ENCODE results near the gene ADGRD1.
A peak's percentile ranks its signal among the peaks of the same experiment; 100 is the strongest.

Gene ADGRD1

DNA sequence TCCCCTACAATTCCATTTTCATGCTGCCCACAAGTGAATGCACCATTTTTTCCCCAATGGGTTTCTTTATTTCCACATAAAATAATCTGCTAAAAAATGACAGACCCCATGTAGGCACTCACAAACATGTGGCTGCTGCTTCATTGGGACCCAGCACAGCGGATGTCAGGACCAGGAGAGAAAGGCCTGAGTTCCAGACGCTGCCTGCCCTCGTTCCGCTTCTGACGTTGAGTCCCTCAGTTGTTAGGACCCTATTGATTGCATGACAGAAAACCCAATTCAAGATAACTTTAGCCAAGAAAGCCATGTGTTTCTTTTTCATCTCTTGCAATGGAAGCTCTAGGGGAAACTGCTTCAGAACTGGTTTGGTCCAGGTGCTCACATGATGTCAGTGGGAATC is 34.6 kb downstream of the ADGRD1 start:
- DNase-seq = no peak
- TF ChIP-seq, protein P1, sequence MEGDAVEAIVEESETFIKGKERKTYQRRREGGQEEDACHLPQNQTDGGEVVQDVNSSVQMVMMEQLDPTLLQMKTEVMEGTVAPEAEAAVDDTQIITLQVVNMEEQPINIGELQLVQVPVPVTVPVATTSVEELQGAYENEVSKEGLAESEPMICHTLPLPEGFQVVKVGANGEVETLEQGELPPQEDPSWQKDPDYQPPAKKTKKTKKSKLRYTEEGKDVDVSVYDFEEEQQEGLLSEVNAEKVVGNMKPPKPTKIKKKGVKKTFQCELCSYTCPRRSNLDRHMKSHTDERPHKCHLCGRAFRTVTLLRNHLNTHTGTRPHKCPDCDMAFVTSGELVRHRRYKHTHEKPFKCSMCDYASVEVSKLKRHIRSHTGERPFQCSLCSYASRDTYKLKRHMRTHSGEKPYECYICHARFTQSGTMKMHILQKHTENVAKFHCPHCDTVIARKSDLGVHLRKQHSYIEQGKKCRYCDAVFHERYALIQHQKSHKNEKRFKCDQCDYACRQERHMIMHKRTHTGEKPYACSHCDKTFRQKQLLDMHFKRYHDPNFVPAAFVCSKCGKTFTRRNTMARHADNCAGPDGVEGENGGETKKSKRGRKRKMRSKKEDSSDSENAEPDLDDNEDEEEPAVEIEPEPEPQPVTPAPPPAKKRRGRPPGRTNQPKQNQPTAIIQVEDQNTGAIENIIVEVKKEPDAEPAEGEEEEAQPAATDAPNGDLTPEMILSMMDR (IDR thresholded peaks at IDR 0.05) = no peak
- intact Hi-C loops (cut with DNase I; ENCODE audit: low total_unique reads) = no loop called here
- no peaks in the 10 kb centered on the region for H3K9me3 ChIP-seq
- H3K27ac ChIP-seq = no peak overlapping the region
- no peak overlapping the region for H3K4me3 ChIP-seq
- peaks cover 0 to 14% (median 0%) of the 10 kb centered on the region in 3 donors for H3K36me3 ChIP-seq
- no peaks in the 10 kb centered on the region for H3K27me3 ChIP-seq
- no peaks in the 10 kb centered on the region for H3K4me1 ChIP-seq

DNA sequence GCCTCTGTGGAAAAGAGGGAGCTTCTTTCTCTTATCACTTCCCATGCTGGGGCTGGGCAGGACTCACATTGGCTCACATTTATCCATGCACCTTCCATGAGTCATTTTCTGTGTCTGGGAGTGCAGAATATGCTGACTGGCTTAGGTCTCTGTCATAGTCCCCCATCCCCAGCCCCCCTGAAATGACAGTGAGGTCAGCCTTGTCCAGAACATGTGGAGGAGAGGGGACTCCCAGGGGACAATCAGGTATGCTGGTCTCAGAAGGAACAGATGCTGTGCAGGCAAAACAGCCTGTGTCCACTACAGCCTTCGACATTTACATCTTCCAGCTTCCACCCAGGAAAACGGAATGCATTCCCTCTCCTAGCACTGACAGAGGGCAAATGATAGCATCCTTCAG is 35.0 kb downstream of the ADGRD1 start:
- no peaks in the 10 kb centered on the region for H3K27me3 ChIP-seq
- no peaks in the 10 kb centered on the region for H3K9me3 ChIP-seq
- DNase-seq = no peak
- H3K4me3 ChIP-seq = no peak overlapping the region
- H3K4me1 ChIP-seq = no peaks in the 10 kb centered on the region
- intact Hi-C loops (cut with DNase I; ENCODE audit: low total_unique reads) = no loop called here
- H3K36me3 ChIP-seq = peaks cover 0 to 18% (median 0%) of the 10 kb centered on the region in 3 donors
- TF ChIP-seq, protein P1 (IDR thresholded peaks at IDR 0.05) = no peak
- H3K27ac ChIP-seq = no peak overlapping the region

DNA sequence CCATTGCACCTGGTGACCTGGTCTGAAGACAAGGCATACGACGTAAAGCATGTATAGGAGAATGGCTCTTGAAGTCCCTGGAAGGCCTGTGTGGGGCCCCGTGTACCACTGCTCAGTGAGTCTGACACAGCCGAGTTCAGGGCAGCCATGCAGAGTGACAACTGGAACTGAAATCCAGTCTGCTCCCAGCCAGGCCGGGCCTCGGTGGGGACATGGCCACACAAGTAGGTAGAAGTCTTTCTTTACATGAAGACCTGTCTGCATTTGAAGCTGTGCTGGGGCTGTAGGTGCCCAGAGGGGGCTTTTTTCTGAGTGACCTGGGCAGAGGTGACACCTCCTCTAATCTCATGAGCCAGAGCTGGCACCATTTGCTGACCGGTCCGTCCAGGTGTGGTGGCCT is 35.7 kb downstream of the ADGRD1 start:
- intact Hi-C loops (cut with DNase I; ENCODE audit: low total_unique reads) = no loop called here

DNA sequence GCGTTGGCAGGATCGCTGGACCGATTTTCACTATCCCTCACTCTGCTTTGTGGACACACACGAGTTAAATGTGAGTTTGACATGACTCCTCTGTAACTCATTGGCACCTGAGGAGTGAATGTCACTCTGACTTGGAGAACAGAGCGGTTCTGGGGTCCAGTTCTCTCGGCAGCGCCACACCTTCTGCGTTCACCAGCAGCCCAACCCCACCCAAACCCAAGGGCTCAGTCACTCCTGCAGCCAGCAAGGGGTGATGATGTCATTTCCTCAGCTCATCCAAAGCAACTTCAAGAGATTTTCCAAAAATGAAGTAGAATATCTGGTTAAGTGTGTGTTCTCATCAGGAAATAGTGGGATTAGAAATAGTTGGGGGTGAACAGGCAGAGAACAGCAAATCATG is 36.3 kb downstream of the ADGRD1 start:
- no peaks in the 10 kb centered on the region for H3K4me1 ChIP-seq
- H3K9me3 ChIP-seq = no peaks in the 10 kb centered on the region
- TF ChIP-seq, protein P1 (IDR thresholded peaks at IDR 0.05) = no peak
- intact Hi-C loops (cut with DNase I; ENCODE audit: low total_unique reads) = no loop called here
- H3K36me3 ChIP-seq = peaks cover 0 to 30% (median 0%) of the 10 kb centered on the region in 3 donors
- no peak for DNase-seq
- no peaks in the 10 kb centered on the region for H3K27me3 ChIP-seq
- no peak overlapping the region for H3K4me3 ChIP-seq
- H3K27ac ChIP-seq = no peak overlapping the region

More for the DNA sequence above, 35.7 kb downstream of the ADGRD1 start:
- H3K4me3 ChIP-seq = no peak overlapping the region
- H3K27ac ChIP-seq = no peak overlapping the region
- peaks cover 0 to 24% (median 0%) of the 10 kb centered on the region in 3 donors for H3K36me3 ChIP-seq
- no peak for DNase-seq
- H3K9me3 ChIP-seq = no peaks in the 10 kb centered on the region
- TF ChIP-seq, protein P1 (IDR thresholded peaks at IDR 0.05) = no peak
- no peaks in the 10 kb centered on the region for H3K4me1 ChIP-seq
- no peaks in the 10 kb centered on the region for H3K27me3 ChIP-seq

DNA sequence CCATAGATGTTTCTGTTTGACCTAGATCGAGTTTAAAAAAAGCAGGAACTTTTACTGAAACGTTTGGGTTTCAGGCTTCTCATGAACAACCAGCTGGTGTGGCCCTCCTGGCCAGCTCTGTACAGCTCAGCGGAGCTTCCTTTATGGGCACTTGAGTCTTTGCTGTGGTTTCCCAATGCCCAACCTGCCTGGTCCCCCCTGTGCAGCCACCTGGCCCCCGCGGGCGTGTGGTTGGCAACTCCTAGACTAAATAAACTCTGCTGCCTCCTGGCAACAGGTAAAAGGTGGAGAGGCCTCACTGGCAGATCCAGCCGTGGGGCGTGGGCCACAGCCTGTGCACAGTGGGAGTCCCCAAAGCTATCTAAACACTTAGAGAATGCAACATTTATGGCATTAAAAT is 38.7 kb downstream of the ADGRD1 start:
- H3K27ac ChIP-seq = no peak overlapping the region
- no peaks in the 10 kb centered on the region for H3K27me3 ChIP-seq
- no peaks in the 10 kb centered on the region for H3K4me1 ChIP-seq
- peaks cover 0 to 34% (median 0%) of the 10 kb centered on the region in 3 donors for H3K36me3 ChIP-seq
- intact Hi-C loops (cut with DNase I; ENCODE audit: low total_unique reads) = no loop called here
- TF ChIP-seq, protein P1 (IDR thresholded peaks at IDR 0.05) = no peak
- H3K9me3 ChIP-seq = no peaks in the 10 kb centered on the region
- no peak for DNase-seq
- H3K4me3 ChIP-seq = no peak overlapping the region

DNA sequence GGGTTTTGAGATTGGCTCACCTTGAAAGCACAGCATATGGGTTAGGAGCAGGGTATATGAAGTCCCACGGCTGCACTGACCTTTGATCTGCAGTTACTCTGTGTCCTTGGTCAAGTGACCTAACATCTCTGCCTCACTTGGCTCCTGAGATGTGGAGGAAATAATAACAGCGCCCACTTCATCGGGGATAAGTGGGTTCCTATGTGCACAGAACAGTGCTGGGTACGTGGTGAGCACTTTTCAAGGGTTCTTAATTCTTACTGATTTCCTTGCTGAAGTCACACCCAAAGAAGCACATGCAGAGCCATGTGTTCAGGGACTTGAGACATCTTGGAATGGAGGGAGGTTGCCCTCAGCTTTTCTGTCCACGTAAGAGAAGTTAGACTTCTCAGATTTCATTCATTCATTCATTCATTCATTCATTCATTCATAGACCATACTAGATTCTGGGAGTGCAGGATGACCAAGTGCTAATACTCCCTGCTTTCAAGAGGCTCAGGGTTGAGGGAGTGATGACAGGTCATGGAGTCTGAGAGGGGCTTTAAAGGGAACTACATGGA is 39.4 kb downstream of the ADGRD1 start:
- TF ChIP-seq, protein P1 (IDR thresholded peaks at IDR 0.05) = no peak
- DNase-seq = peak in 1 of 2 donors; percentile 16

More for the DNA sequence above, 39.4 kb downstream of the ADGRD1 start:
- H3K27ac ChIP-seq = no peak overlapping the region
- no peaks in the 10 kb centered on the region for H3K9me3 ChIP-seq
- H3K36me3 ChIP-seq = peaks cover 0 to 38% (median 0%) of the 10 kb centered on the region in 3 donors
- no peaks in the 10 kb centered on the region for H3K27me3 ChIP-seq
- no peaks in the 10 kb centered on the region for H3K4me1 ChIP-seq
- H3K4me3 ChIP-seq = no peak overlapping the region
- intact Hi-C loops (cut with DNase I; ENCODE audit: low total_unique reads) = no loop called here

Measured in tibial artery (tissue), 4 donors.